ENCODE data around the gene MYO9A.

DNA sequence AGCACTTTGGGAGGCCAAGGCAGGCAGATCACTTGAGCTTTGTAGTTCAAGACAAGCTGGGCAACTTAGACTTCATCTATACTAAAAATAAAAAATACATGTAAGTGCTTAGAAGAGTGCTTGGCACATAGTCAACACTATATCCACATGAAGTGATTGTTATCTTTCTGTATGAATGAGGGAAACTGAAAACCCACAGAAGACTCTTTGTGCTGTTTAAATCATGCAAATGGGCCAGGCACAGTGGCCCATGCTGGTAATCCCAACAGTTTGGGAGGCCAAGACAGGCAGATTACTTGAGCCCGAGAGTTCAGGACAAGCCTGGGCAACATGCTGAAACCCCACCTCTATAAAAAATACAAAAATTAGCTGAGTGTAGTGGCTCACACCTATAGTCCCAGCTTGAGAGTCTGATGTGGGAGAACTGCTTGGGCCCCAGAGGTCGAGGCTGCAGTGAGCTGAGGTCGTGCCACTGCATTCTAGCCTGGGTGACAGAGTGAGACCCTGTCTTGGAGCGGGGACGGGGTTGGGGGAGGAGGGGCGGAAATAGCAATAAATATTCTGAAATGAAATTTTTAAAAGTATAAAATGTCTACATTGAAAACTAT lies 177.9 kb downstream of the MYO9A start:
- TF ChIP-seq POLR2A (IDR thresholded peaks at IDR 0.05; ENCODE audit: low read depth, low read length) (no peak), POLR2AphosphoS5 (IDR thresholded peaks at IDR 0.05; ENCODE audit: low read depth, low read length) (no peak)

Measured in GM12892 (cell line).